DOHH2 (cell line): ENCODE results near the gene DCLRE1B.

Source experiments
- CTCF ChIP-seq: fragments of 200-600 bp; sonication (generic); IDR thresholded peaks from one replicate; pipeline ENCODE4 v1.5.1; 2014; ENCODE audit warnings: antibody characterized with exemption, mild to moderate bottlenecking, low read depth, low read length; ENCODE audit not compliant: poor library complexity, severe bottlenecking
- EZH2phosphoT487 ChIP-seq: fragments of 200-600 bp; sonication (generic); IDR thresholded peaks from 2 replicates; pipeline ENCODE4 v1.6.1; 2017; ENCODE audit warnings: borderline replicate concordance, mild to moderate bottlenecking, antibody characterized with exemption, low read length, moderate library complexity, mixed read lengths

- TF ChIP-seq CTCF (no peak), EZH2phosphoT487 (no peak)
Measured at GRCh38 chr1:113945329-113945728, 40.2 kb downstream of the DCLRE1B start.
